ENCODE data around the gene ROBO3.

Gene ROBO3

DNA sequence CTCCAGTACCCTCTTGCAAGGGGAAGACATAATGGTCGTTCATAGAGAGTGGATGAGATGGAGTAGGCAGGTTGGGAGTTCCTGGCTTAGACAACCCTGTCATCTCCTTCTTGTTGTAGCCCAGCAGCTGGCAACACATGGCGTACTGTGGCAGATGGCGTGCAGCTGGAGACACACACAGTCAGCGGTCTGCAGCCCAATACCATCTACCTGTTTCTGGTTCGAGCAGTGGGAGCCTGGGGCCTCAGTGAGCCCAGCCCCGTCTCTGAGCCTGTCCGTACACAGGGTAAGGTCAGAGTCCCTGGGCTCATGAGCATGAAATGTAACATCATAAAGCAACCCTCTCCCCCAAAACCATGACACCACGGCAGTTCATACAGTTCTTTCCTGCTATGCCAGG, 8.7 kb downstream of the ROBO3 start:
- in situ Hi-C loops (cut with MboI; ENCODE audit: low sequenced_read_pairs), result no loop called here

- in situ Hi-C loops (cut with MboI; ENCODE audit: low sequenced_read_pairs), result no loop called here
These were observed 9.5 kb downstream of the ROBO3 start for GRCh38 chr11:124874571-124875255.

DNA sequence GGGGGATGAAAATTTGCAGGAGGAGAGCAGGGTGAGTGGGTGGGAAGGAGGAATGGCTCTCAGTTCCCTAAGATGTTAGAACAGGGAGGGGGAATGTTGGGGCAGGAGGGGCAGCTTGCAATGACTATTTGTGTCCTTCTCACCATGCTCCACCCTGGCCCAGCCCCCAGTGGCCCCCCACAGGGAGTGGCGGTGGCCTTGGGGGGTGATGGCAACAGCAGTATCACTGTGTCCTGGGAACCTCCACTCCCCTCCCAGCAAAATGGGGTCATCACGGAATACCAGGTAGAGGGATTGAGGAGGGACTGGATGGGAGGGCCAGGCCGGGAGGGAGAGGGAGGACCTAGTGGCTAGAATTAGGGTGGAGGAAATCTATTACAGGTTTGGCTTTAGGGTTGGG, 10.2 kb downstream of the ROBO3 start:
- in situ Hi-C loops (cut with MboI; ENCODE audit: low sequenced_read_pairs), result no loop called here

- in situ Hi-C loops (cut with MboI; ENCODE audit: low sequenced_read_pairs), result no loop called here
These were observed 10.9 kb downstream of the ROBO3 start for GRCh38 chr11:124875943-124876817.

GRCh38 chr11:124876818-124877630, 11.8 kb downstream of the ROBO3 start:
- in situ Hi-C loops (cut with MboI; ENCODE audit: low sequenced_read_pairs), result no loop called here

DNA sequence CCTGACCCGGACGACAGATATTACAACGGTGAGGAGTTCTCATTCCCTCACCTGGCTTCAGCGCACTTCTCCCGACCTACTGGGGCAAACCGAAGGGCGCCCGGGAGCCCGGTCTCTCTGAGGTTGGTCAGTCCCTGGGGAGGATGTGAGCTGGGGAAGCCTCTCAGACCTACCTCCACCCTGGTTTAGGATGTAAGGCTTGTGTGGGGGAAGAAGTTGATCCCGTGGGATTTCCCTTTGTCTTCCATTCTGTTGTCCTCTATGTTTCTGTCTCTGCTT, 12.3 kb downstream of the ROBO3 start:
- in situ Hi-C loops (cut with MboI; ENCODE audit: low sequenced_read_pairs), result no loop called here

- in situ Hi-C loops (cut with MboI; ENCODE audit: low sequenced_read_pairs), result no loop called here
These were observed 12.9 kb downstream of the ROBO3 start for GRCh38 chr11:124877910-124878758.

DNA sequence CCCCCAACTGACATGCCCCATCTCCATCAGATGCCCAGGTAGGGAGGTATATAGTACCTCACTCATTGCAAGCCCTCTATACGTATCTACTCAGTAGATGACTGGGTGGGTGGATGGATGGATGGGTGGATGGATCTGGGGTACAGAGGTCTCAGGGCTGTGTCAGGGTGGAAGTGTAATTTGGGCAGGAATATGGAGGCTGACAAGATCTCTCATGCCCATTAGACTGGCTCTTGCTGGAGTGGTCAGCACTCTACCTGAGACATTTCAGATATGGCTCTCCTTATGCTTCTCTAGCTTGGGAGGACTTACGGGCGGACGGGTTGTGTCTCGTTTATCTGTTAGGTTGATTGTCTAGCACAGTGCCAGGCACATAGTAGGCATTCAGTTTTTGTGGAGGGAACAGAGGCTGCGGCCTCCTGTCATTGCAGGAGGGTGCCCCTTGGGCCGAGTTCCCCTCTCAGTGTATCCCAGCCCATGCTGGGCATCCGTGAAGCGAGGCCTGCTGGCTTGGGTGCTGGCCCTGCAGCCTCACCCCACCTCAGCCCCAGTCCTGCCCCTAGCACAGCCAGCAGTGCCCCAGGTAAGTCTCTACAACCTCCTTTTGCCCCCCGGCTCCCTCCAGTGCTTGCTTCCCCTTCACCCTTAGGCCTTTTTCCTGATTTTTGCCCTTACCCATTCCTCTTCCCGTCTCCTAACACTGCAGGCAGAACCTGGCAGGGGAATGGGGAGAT, 13.7 kb downstream of the ROBO3 start:
- in situ Hi-C loops (cut with MboI; ENCODE audit: low sequenced_read_pairs), result no loop called here

DNA sequence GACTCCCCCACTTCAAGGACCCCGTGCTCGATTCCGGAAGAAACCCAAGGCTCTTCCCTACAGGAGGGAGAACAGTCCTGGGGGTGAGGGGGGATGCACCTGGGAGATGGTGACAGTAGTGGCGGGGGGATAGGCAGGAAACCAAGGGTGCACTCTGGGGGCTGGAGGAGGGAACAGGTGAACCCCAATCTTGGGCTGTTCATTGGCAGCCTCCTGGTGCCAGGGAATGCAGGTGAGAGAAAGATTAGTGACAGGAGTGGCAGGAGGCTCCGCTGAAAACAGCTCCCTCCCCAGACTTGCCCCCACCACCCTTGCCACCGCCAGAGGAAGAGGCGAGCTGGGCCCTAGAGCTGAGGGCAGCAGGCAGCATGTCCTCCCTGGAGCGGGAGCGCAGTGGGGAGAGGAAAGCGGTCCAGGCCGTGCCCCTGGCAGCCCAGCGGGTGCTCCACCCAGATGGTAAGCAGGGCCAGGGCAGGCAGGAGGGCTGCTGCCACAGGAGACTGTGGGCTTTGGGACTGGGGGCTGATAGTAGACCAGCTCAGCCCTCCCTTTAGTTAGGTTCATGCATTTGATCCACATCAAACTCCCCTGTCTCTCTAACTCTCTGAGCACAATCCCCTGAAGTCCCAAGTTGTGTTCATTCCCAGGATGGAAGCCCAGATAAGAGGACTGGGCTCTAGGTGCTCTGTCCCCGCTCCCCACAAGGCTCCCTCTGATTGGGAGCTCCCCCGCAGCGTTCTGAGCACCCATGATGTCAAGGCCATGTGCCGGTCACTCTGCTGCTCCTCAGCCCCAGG, 14.5 kb downstream of the ROBO3 start:
- in situ Hi-C loops (cut with MboI; ENCODE audit: low sequenced_read_pairs), result no loop called here

DNA sequence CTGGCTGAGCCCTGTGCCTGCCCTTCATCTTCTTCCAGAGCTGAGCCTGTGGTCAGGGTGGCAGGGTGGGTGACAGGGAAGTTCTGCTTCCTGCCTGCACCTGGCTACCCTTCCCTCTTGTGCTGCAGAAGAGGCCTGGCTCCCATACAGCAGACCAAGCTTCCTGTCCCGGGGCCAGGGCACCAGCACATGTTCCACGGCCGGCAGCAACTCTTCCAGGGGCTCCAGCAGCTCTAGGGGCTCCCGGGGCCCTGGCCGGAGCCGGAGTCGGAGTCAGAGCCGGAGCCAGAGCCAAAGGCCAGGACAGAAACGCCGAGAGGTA, 15.0 kb downstream of the ROBO3 start:
- in situ Hi-C loops (cut with MboI; ENCODE audit: low sequenced_read_pairs), result no loop called here

GRCh38 chr11:124880958-124881357, 15.7 kb downstream of the ROBO3 start:
- in situ Hi-C loops (cut with MboI; ENCODE audit: low sequenced_read_pairs), result no loop called here

DNA sequence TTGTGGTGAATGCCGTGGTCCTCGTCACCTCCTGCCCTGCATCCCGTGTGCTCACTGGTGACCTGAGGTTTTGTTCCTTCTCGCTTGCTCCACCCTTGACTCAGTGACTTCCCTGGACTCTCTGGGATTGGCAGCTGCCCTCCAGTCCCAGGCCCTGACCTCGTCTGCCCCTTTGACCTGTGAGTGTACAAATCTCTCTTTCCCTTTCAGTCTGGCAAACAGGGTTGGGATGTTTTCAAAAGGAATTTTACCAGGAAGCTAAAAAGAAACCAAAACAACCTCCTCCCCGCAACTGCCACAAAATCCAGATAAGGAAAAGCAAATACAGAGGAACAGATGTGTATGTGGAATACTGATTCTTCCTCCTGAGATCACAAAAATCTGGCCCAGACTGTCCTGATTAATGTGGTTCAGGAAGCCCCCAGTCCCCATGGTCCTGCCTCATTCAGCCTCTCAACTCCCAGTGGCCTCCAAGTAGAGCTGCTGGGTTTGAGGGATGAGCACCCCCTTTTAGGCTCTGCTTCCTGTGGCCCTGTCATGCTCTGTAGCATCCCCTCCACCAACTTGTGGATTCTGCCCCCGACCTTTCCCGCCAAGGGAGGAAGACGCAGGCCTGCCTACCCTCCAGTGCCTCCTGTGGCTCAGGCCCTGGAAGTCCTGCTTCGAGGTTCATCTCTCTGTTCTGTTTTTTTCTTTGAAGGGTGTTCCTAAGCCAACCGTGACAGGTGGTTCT, 17.3 kb downstream of the ROBO3 start:
- in situ Hi-C loops (cut with MboI; ENCODE audit: low sequenced_read_pairs), result no loop called here

DNA sequence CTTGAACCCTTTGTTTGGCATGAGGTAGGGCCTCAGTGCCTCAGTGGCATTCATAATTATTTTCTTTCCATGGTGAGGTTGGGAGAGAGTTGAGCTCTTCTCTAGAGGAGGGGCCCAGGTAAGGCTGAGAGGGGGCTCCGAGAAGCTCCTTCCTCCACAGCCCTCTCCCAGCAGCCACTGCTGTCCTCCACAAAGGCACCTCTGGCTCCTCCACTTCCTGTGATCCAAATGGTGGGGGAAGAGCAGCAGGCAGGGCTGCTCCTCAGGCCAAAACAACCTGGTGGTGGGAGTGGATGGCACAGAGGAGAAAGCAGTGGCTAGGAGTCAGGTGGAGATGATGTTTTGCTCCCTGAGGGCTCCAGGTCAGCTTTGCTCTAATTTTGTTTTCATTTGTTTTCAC, 19.1 kb downstream of the ROBO3 start:
- in situ Hi-C loops (cut with MboI; ENCODE audit: low sequenced_read_pairs), result no loop called here

DNA sequence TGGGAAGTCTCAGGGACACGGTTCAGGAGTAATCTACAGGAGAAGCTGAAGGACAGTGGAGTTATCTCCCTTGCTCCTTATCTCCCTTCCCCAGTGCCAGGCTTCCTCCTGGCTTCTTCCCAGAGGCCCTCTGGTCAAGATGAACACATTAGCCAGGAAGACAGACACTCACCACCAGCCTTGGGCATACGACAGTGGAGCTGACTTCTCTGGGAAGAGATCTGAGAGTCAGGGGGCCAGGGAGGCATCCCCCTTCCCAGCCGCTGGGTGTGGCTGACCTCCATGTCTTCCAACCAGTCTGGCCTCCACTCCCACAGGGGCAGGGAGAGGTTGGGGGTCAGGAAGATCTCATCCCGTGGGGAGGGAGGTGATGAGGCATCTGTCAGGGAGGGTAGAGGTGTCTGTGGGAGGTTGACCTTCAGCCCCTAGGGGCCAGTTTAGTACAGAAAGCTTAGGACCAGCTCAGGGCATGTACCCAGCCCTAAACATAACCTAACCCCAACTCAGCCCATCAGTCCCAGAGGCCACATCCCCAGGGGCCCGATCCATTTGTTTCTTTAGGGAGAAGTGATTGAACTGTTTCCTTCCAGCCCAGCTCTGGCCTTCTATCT, 19.7 kb downstream of the ROBO3 start:
- in situ Hi-C loops (cut with MboI; ENCODE audit: low sequenced_read_pairs), result no loop called here

GRCh38 chr11:124886476-124886875, 21.2 kb downstream of the ROBO3 start:
- in situ Hi-C loops (cut with MboI; ENCODE audit: low sequenced_read_pairs), result no loop called here

DNA sequence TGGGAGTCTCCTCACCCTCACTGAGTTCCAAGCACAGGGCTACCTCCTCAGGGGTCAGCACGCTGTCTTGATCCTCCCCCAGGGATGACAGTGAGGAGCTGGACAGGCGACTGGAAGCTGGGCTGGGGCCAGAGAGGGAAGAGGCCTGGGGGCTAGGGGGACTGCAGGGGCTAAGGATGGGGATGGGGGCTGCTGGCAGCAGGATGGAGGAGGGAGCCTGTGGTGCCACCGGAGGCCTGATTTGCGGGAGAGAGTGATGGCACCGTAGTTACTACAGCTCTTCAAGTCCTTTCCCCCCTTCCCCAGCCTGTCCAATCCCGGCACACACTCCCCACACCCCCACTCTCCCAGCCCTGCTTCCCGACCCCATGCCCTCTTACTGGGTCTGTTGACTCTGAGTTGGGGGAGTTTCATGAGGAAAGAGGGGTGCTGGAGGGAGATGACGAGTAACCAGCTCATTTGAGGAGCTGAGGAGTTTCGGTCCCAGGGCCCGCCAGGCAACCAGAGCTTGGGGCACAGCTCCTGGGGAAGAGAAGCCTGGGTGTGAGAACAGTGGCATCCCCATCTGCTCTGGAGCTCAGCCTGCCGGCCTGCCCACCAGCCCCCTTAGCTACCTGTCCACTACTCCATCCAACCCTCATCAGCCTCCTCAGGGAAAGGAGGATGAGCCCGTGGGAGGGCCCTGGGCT, 21.9 kb downstream of the ROBO3 start:
- in situ Hi-C loops (cut with MboI; ENCODE audit: low sequenced_read_pairs), result no loop called here

- in situ Hi-C loops (cut with MboI; ENCODE audit: low sequenced_read_pairs), result no loop called here
These were observed 22.4 kb downstream of the ROBO3 start for GRCh38 chr11:124887667-124888013.
